HG03565 (cell line): Measurements from ENCODE around the gene INSYN2B.

Experiments used
- ATAC-seq: cut with Tn5 transposase; IDR thresholded peaks from one replicate; pipeline ENCODE4 v1.9.1; 2021; ENCODE audit warnings: mild to moderate bottlenecking, moderate library complexity; ENCODE audit not compliant: unreplicated experiment

INSYN2B gene

DNA sequence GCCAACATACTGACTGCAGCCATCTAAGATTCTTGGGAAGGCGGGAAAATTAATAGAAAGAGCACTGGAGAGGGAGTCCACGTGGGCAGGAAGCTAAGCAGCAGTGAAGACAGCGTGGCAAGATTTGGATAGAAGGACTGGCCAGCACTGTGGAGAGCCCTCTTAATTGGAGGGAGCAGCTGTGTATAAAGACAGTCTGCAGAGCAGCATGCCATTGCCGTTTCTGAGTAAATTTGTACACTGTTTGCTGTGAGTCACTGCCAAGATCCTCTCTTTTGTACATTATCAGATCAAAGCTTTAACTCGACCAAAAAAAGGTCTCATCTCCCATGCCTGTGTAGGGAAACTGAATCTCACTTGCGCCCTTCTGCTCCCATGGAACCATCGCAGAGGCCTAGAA, 45.3 kb downstream of the INSYN2B start:
- ATAC-seq: no peak

DNA sequence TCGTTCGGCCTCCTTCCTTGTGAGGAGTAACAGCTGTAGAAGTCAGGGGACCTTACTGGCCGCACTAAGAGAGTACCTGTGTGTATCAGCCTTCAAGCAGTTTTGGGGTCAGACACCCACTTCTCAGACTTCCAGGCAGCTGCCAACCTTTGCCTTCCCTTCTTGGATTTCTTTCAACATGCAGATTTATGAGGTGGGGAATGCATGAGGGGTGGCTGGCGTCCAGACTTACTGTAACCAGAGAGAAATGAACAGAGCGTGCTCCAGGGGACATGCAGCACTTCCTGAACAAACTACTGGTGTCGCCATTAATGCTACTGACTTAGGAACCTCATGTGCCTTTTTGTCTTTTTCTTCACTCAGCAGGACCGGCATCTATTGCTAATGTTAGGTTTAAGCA, 46.7 kb downstream of the INSYN2B start:
- no peak for ATAC-seq

DNA sequence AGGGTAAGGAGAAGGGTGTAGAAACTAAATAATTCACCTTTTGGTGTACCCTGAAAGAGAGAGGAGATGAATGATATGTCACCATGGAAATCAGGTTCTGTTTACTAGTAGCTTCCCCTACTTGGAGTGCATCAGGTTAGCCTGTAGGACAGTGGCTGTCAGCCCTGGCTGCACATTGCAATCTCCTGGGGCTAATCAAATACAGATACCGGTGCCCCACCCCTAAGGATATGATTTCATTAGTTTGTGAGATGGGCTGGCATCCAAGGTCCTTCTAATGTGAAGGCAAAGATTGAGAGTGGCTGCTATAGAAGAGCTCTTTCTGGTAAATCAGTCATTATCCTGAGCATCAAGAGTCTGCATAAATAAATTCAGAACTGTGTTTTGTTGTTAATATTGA, 47.2 kb downstream of the INSYN2B start:
- ATAC-seq: no peak

DNA sequence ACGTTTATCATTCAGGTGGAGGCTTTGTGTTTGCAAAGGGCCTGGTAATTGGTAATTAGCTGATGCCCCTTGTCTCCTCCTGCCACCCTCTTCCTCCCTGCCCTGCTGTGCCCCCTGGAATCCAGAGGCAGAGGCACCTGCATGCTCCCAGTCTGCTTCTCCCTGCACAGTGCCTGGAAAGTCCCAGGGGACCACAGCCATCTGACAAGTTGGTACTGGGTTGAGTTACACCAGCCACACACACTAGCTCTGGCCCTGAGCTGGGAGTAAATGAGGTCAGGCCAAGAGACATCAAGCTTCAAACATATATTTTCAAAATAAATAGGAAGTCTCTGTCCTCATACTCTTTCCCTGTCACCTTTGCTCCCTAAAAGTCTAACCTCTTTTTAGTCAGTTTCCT, 56.3 kb downstream of the INSYN2B start:
- ATAC-seq: peak; percentile 75

DNA sequence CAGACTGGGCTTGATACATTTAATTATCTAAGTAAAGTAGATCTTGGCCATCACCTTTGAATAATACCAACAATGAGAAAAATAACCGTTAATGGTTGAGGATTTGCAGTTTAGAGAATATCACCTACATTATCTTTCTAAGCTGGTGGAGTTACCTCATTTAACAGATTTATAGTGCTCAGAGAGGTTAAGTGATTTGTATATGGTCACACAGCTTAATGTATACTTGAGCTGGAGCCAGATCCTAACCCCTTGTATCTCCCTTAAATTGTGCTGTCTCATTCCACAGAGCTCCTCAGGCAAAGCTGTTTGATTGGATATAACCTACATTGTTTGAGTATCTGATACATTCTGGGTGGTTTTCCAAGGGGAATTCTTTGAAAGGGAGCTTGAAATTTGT, 57.8 kb downstream of the INSYN2B start:
- no peak for ATAC-seq

DNA sequence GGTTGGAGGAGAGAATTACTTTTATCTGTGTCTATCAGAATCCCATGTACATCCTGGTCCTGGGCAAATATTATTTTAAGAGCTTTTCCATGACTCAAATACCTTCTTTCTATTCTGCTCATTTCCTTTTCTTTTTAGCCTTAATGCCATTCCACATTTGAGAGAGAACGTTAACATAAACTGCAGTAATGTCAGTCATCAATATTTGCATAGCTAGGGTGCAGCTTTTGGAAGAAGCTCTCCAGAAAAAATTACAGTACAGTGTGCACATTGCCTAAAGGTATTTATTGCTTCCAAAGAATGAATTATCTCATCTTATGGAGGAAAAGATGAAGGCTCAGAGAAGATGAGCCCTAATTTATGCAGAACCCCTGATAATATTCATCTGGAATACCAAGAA, 58.3 kb downstream of the INSYN2B start:
- no peak for ATAC-seq

DNA sequence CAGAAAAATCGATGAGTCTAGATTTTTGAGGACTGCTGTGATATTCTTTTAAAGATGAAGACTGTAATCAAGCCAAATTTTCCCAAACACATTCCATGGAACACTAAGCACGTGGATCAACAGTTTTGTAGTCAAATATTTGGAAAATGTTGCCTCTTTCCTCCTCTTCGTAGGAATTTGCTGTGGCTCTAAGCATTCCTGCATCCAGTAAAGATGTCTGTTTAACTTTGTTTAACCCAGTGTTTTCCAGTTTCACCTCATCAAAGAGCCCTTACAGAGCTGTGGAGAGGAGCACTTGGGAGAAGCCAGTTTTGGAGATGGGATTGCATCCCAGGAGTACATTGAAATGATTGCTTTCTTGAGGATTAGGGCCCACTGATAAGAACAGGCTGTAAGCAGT, 58.9 kb downstream of the INSYN2B start:
- no peak for ATAC-seq

DNA sequence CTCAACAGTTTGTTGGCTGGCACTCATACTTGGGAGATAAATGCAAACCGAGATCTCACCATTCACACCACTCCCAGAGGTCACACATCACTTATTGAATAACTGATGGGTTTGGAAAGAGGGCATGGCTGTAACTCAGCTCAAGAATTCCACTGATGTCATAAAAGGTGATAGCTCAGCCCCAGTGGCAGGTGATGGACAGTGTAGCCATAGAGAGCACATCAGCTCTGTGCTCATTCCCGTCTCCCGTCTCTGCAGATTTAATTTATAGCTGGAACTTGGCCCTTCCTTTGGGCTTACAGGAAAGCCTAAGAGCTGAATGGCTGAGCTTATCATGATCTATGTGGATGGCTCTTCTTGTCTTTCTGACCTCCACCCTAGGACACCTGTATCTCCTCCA, 59.8 kb downstream of the INSYN2B start:
- no peak for ATAC-seq

DNA sequence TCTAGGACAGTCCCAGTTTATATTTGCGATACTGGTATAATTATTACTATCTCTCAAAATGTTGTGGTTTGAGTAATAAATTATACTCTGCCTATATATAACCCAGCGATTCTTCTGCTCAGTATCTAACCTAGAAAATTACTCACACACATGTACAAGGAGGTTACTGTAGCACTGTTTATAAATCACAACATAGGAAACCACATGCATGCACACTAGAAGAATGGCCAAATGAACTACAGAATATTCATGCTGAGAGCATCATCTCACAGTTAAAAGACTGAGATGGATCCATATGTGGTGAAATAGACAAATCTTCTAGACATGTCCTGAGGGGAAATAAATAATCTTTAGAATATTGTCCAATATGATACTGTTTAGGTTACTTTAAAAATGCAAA, 62.1 kb downstream of the INSYN2B start:
- no peak for ATAC-seq

DNA sequence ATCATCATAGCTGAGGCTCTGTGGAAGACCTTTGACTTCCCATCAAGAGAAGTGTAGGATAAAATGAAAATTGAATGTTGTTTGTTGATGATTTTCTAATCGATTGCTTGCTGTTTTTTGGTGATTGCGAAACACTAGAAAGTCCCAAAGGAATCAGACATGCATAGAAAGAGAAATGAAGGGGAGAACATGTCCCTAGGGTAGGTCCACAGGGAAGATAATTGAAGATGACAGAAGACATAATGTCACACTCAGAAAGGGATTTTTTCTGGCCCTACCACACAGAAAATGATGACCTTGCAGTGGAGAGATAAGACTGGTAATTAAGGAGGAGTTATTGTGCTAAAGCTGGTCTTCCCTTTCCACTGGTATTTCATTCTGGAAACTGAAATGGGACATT, 62.8 kb downstream of the INSYN2B start:
- no peak for ATAC-seq

DNA sequence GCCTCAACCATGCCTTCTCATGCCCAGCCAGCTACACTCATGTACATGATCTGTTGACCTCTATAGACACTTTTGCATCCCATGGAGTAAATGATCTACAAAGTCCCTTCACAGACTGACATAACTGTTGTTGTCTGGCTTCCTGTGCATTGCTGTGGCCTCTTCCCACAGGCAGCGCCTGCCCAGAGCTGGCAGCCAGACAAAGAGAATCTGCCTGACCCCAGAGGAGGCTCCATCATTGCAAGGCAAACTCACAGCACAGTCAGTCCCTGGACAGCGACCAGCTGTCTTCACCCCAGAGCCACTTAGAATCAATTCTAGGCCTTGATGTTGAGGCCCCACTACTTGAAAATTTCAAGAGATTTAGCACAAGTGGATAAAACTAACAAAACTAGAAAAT, 65.5 kb downstream of the INSYN2B start:
- ATAC-seq: no peak

DNA sequence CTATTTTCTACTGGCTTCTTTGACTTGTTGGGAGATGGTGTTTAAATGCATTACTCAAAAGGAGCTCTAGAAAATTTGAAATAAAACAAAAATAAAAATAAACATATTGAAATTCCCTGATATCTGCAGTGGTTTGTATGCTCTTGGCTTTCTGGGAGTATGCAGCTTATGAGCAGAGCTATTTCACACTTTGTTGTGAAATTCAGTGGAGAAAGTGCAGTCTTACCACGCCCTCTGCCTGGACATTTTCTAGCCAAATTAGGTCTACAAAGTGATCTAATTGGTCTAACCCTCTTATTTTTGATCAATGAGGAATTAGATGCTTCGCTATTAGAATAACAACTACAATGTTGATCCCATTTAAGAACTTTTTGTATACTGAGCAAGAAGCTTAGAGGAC, 66.8 kb downstream of the INSYN2B start:
- ATAC-seq: no peak

DNA sequence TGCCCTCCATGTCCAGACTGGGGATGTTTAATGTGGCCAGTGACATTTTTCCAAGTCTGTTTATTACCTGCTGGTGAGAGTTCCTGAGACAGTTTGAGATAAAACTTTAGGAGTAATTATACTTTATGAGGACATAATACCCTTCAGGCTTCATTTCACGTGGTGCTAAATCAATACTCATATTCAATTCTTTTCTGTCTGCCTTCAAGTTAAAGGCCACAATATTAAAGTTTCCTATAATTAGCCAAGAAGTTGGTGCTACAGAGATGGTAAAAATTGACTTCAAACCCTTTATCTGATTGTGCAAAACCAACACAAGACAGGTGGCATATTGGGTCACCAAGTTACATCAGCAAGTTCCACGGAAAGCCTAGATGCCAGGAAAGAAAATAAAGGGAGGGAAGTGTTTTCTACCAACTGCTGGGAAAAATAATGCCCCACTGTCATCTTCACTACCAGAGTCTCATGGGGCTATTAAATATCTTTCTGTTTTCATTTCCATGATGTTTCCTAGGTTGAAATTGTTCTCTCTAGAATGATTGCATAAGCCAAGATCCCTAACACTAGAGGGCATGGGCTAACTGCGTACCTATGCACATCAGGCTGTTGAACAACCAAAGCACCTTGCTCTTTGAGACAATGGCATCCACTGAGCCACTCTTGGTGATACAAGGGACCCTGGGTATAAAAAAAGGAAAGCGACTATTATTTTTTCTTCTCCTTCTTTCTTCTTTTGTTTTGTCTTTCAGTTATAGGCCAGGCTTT, 68.7 kb downstream of the INSYN2B start:
- no peak for ATAC-seq

DNA sequence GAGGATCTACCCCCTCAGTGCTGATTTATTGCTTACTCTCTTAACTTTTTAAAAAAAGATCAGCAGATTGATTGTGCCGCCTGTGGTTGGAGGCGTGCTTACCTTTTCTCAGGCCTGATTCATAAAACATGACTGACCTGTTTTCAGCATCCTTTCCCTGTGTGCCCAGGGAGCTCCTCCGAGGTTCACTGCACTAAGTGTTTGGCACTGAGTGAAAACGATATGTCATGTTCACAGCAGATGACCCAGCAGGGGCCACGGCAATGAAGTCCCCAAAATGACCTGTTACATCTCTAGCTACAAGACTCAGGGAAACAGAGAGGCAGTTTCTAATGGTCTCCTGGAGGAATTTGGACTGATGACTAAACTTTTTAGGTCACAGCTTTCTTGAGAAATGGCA, 69.9 kb downstream of the INSYN2B start:
- ATAC-seq: no peak

DNA sequence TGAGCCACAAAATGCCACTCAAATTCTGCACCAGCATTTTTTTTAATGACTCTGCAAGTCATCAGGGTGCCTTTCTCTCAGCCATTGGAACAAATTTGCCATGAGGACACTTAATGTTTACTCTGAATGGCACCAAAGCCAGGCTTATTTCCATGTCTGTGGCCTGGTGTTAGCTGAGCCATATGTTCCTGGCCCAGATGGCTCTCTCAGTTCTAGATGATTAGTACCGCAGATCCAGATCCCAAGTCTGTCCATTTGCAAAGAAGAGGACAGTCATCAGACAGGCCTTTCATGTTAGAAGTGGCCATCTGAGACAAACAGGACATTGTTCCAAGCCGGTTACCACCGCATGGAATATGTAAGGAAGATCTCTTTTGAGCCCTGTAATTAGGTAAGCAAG, 70.3 kb downstream of the INSYN2B start:
- ATAC-seq: no peak

DNA sequence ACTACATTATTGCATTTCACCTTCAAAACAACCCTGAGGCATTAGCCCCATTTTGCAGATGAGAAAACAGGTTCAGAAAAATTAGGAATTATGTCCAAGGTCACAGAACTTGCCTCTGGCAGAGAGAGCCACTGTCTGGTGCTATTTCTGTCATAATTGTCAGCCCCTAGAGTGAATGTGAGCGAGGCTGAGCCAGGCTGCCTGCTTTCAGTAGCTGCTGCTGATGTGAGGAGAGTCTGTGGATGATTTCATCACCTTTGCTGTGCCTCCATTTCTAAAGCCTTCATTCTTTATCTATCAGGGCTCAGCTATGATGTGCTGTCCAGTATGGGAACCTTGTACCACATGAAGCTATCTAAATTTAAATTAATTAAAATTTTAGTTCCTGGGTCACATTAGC, 71.4 kb downstream of the INSYN2B start:
- ATAC-seq: no peak

DNA sequence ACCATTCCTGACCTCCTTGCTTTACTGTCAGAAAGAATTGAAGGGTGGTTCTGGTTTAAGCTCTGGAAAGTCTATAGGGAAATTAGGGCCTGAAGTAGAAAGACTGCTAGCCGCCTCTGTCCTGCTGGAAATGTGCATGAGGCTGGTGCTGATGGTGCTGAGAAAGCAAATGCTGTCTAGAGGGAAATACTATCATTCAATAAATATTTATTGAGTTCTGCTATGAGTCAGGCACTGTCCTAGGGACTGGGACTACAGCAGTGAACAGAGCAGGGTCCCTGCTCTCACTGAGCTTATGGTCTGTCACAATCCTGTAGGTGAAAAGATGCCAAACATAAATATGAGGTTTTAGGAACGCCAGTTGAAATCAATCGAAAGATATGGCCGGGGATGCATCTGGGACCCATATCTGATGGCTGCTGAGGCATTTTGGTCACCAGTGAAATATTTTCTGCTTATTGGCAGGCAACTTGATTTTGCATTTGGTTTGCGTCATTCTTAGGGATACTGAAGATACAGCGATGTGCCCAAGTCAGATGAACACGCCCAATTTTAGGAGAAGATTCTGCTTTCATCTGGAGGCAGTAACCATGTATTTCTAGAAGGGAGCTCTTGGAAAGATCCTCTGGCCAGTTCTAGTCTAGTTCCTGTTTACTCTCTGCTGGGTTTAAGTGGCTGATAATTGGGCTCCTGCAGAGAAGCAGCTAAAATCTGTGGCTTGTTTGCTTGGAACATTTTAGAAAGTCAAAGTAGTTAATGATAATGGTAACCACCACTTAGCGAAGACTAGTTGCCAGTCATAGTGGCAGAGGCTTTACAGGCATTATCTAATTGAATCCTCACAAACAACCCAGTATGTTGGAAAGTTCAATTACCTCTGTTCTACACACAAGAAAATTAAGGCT, 73.3 kb downstream of the INSYN2B start:
- no peak for ATAC-seq

DNA sequence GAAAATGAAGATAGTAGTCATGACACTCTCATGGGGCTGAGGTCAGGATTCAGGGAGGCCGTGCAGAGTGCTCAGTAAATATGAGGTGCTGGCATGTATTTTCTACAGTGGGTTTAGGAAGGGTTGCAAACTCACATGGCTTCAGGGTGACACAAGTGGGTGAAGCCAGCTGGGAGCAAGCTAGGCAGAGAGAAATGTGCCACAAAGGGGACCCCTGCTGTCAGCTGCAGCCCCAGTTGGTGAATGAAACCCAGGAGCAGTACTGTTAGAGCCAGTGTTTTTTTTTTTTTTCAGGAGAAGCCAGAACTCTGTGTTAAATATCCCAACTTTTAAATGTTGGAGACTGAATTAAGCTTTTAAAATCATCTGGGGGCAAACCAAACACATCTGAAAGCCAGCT, 75.3 kb downstream of the INSYN2B start:
- ATAC-seq: no peak

DNA sequence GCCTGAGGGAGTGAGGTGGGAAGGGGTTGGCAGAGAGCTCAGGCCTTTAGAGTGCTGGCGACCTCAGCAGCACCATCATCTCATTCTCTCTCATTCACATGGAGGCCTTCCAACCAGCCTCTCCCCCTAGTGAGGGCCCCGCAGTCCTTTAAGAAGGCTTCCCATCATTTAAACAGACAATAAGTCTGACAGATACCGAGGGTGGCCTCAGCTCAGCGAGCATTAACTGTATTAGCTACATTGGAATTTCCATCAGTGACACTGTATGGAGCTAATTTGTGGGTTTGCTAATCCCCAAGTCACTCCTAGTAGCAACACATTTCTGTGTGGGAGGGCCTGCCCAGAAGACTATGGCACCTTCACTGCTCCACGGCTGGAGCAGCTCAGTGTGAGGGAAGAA, 75.8 kb downstream of the INSYN2B start:
- no peak for ATAC-seq

DNA sequence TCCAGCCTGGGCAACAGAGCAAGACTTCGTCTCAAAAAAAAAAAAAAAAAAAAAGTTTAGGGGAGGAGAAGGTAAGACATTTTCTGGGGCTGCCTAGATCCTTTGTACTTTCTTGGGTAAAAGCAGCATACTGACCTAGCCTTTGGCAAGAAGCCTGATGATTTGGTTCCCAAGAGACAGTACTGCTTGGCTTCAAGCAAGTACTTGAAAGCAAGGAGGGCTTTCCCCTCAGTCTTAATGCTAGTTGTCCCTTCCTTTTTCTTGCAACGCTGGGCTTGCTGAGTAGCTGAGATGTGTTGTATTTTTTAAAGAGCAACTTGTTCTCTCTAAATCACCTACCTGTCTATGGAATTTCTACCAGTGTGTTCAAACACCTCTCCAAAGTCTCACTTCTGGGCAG, 76.2 kb downstream of the INSYN2B start:
- ATAC-seq: no peak

DNA sequence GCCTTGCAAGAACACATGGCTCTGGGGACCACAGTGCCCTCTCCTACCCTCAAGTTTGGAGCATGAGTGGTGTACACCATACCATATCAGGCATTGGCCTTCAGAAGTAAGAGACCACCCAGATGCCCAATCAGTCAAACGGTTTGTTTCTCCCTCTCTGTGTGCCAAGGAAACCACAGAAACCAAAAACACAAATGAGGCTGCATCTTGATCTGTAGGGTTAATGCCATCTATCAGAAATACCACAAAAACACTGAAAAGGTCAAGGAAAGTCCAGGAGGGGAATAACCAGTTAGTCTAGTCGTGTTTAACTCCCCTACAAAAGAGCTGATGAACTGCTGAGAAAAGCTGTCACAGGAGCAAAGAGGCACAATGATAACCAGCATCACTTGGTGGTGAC, 78.4 kb downstream of the INSYN2B start:
- ATAC-seq: no peak

DNA sequence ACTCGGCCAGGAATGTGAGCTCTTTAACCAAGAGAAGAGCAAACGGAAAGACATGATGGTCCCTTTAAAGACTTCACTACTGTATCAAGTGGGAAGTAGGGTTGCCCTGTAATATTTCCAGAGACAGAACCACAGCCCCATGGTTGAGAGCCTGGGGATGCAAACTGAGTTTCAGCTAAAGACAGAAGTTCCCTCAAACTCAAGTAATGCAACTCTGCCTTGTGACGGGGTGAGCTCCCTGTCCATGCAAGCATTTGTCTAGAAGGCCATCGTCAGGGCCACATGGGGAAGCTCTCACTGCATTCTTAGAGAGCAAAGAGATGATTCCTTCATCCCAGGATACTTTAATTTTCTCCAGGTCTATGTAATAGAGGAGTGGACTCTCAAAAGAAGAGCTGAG, 82.8 kb downstream of the INSYN2B start:
- no peak for ATAC-seq
